SIG-M5 treated with dmso at 0.1 percent for 504 hours (cell line): ENCODE measurements around the gene MRPL22.
A peak's percentile ranks its signal among the peaks of the same experiment; 100 is the strongest.
"Not testable (repeated sequence)": the region's sequence is repeated elsewhere in the genome, so short reads cannot be mapped to it uniquely, and the experiment has no call there.

Source experiments
- DNase-seq: peaks from one replicate; lab custom pipeline; 2025; ENCODE audit not compliant: unreplicated experiment; lab: John Stamatoyannopoulos, UW

The MRPL22 gene

DNA sequence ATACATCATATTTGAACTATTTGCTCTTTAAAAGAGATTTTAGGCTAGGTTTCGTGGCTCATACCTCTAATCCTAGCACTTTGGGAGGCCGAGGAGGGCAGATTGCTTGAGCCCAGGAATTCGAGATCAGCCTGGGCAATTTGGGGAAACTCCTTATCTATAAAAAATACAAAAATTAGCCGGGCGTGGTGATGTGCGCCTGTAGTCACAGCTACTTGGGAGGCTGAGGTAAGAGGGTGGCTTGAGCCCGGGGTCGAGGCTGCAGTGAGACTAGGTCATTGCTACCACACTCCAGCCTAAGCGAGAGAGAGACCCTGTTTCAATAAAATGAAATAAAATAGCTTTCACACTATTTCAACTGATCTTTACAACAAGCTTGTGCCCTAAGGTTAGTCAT is 500 bp upstream of the MRPL22 start:
- DNase-seq, result no peak

DNA sequence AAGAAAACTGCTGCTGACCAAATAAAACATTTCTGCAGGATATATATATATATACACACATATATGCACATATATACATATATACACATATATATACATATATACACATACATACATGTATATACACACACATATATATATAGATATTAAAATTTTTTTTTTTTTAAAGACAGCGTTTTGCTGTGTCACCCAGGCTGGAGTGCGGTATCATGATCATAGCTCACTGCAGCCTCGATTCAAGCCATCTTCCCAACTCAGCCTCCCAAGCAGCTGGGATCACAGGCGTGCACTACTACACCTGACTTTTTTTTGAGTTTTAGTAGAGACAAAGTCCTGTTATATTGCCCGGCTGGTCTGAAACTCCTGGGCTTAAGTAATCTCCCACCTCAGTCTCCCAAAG is 2.7 kb downstream of the MRPL22 start:
- DNase-seq, result no peak

DNA sequence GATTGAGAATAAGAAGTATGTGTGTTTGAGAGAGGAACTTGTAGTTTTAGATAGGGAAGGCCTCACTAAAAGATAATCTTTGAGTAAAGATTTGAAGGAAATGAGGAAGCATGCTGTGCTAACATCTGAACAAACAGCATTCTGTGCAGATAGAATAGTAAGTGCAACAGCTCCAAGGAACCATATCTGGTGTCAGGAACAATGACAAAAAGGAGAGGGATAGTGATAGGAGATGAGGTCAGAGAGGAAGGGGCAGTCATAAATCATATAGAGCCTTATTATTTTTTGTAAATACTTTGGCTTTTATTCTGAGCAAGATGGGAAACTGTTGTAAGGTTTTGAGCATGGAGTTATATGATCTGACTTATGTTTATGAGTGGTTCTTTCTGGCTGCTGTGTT is 3.8 kb downstream of the MRPL22 start:
- DNase-seq, result no peak

DNA sequence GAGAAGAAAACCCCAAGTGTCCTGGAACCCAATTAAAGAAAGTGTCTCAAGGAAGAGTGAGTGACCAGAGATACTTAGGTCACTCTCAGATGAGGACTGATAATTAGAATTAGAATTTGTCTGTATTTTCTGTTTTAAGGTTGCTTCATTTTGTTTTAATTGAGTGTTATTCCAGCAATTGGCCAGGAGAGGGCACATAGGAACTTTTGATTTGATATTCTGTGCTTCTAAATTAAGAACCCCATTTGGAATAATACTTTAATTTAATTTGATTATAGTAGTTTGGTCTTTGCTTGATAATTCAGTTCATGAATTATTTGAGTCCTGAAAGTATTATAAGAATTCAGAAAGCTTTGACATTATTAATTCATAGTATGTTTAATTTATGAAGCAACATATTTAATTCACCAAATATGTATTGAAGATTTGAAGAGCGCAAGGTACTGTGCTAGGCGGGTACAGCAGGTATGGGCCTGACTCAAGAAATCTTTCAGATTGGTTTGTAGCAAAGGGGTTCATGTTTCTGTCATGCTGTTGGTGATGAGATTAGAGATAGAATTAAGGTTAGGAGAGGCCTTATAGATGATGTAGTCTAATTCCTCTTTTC is 4.9 kb downstream of the MRPL22 start:
- peak; percentile 27 for DNase-seq

DNA sequence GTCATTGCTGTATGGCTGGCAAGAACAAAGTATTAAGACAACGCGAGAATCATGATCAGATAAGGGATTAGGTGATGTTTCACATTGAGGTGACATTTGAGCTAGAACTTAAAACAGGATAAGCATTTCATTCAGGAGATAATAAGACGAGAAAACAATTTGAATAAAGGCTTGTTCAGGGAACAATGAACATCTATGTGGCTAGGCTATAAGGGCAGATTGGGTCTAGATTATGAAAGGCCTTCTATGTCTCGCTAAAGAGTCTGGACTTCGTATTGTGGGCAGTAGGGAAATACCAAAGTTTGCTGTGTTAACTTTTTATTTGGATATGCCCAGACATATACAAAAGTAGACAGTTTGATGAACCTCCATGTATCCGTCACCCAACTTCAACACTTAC is 6.9 kb downstream of the MRPL22 start:
- no peak for DNase-seq

DNA sequence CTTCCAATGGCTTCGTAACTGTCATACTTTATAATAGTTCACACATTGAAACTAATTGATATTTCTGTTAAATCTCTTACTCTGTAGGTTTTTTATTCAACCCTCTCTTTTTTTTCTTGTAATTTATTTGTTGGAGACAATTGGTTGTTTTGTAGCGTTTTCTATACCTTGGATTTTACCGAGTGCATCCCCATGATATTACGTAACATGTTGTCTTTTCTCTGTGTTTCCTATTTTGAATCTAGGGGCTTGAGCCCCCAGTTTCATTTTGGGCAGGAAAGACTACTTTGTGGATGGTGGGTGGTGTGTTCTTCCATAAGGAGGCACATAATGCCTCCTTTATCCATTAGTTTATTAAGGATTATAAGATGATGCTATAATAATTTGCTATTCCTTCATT is 7.4 kb downstream of the MRPL22 start:
- DNase-seq, result no peak

DNA sequence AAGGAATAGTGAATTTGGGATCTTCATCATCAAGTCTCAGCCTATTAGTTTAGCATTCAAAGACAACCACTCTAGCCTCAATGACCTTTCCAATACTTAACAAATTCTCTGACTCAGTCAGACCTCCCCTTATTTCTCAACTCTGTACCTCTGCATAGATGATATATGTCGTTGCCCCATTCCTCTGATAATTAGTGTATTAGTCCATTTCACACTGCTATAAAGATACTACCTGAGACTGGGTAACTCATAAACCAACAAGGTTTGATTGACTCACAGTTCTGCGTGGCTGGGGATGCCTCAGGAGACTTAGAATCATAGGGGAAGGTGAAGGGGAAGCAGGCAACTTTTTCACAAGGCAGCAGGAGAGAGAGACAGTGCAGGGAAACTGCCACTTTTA is 8.9 kb downstream of the MRPL22 start:
- DNase-seq, result no peak

DNA sequence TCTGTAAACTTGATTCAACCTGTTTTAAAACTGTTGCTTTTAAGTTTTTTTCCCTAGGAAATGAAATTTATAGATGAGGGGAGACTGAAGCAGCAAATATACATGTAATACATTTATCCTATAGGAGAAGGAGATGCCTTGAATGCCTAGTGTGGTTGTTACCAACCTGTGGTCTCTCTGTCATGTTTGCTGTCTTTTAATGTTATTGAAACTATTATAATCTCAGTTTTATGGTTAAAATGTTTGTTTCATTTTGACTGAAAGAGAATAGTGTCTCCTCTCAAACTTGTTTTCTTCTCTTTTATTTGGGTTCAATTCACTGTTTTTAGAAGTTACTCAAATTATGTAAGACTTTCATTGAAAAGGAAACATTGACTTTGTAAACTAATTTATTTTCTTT is 15.8 kb downstream of the MRPL22 start:
- no peak for DNase-seq

DNA sequence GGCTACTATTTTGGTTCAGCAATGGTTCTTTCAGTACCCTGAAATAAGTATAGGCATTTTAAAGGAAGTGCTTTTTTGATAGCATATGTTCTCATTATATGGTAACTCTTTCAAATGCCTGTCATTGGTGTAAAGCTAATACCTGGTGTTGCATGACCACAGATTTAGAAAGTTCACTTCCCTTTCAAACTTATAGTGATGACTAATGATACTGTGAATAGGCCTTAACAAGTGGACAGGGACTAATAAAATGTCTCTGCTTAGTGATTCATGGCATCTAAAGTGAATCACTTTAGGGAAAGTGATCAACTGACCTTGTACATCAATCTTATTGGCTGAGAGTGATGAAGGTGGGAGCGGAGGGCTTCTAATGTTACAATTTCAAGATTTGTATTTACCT is 21.6 kb downstream of the MRPL22 start:
- DNase-seq, result no peak

DNA sequence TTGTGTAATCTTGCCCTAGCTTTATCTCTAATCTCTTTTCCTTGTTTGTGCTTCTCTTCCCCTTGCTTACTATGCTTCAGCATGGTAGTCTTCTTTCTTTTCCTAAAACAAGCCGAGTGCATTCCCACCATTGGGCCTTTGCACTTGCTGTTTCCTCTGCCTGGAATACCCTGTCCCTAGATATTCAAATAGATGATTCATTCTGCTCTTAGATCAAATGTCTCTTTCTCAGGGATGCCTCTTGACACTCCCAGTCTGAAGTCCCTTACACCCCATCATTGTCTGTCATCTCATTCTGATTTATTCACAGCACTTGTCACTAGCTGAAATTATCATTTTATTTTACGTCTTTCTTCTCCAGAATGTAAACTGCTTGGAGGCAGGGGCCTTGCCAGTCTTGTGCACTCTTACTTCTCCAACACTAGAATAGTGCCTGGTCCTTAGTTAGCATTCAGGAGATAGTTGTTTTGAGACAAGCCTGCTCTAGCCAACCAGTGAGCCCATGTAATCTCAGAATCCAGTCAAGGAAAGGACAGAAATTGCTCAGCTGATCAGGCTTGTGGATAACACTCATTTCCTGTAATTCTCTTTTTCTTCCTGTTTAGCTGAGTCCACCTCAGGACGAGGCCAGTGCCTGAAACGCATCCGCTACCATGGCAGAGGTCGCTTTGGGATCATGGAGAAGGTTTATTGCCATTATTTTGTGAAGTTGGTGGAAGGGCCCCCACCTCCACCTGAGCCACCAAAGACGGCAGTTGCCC is 25.4 kb downstream of the MRPL22 start:
- no peak for DNase-seq

DNA sequence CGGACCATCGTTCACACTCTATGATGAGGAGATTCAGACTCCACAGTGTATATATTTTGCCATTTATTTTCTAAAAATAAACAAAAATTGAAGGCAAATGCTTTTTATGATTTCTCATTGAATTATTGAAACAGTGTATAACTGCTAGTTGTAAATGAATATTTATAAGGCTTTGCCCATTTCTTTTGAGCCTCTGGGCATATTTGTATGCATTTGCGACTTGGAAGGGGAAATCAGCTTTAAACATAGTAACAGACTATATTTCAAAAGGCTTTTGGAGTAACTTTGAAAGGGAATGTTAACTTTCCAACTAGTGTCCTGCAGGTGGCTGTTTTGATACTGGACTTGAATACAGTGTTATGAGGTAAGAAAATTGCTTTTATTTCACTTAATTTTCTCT is 26.0 kb downstream of the MRPL22 start:
- DNase-seq, result no peak

DNA sequence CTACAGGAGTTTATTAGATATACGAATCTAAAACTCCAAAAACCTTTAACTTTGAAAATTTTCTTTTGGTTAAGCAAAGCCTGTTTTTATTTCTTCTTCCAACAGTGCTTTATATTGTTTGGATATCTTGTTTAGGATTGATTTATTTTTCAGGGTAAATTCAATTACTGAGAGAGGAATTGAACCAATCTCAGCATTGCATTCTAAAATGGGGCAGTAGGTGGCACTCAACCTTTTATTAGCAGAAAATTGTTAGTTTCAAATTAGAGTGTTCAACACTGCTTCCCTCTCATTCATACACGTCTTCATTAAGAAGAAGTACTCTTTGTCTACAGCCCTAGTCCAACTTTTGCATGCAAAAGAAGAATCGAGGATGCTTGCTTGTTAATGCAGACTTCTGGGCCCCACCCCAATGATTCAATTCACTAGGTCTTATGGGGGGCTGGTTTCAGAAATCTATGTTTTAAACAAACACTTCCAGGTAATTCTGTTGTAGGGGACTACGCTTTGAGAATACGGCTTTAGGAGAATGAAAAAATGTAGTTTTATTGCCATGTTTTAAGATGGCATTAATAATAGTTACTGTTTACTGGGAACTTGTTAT is 26.6 kb downstream of the MRPL22 start:
- DNase-seq, result no peak

DNA sequence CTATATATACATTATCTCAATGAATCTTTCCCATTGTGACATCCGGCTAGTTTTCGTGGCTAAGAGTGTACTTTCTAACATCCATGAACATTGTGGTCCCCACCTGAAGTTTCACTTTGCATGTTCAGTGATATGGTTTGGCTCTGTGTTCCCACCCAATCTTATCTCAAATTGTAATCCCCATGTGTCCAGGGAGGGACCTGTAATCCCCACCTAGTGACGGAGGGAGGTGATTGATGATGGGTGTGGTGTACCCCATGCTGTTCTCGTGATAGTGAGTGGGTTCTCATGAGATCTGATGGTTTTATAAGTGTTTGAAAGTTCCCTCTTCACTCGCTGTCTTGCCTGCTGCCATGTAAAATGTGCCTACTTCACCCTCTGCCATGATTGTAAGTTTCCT is 28.1 kb downstream of the MRPL22 start:
- DNase-seq, result no peak

DNA sequence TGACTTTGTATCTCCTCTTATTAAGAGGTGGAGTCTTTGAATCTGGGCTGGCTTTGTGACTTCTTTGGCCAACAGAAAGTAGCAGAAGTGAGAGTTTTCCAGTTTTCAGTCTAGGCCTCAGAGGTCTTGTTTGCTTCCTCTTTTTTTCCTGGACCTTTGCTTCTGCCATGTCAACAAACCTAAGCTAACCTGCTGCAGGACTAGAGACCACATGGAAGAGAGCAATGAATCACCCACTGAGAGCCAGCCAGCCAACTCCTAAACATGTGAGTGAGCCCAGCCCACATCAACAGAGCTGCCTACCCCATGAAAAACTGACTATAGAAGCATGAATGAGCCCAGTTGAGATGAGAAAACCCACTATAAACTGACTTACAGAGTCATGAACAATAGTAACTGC is 29.9 kb downstream of the MRPL22 start:
- DNase-seq, result peak; percentile 23

DNA sequence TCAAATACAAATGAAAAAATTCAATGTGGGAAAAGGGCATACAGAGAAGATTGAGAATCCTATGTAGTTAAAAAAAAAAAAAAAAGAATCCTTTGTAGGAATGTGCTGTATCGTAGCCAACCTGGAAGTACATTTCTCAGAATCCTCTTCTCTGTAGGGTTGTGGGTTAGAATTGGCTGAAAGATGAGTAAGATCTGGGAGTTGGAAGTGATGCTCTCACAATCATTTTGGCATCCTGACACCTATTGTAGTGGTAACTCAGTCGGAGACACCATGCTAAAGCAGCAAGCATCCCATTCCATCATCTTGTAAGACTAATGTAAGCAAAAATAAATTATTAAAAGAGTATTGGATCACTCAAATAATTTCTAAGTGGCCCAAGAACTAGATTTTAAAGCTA is 30.6 kb downstream of the MRPL22 start:
- DNase-seq, result no peak

DNA sequence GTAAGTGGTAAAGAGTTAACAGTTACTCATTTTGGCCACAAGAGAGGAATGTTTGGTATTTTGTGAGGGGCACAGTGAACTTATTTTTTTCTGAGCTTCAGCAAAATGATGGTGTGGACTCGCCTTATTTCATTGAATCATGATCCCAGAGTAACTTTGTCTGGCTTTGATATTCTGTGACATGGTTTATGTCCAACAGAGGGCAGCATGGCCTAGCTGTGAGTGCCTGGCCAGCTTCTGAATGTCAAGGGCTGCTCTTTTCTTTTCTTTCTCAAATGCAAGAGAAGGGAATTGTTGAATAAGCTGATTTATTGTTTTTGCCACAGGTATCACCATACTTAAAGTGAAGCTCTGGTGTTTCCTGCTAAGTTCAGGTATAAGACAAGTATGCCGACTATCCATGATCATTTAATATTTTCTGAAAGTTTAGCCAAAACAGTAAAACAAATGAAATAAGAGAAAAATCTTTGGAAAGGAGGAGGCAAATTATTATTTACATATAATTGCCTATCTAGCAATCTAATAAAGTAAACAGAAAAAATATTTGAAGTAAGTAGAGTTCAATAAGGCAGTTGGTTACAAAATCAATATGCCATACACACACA is 31.7 kb downstream of the MRPL22 start:
- peak; percentile 51 for DNase-seq

DNA sequence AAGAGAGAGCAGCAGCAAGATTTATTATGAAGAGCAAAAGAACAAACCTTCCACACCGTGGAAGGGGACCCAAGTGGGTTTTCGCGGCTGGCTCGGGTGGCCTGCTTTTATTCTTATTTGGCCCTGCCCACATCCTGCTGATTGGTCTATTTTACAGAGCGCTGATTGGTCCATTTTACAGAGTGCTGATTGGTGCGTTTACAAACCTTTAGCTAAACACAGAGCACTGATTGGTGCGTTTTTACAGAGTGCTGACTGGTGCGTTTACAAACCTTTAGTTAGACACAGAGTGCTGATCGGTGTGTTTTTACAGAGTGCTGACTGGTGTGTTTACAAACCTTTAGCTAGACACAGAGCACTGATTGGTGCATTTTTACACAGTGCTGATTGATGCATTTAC is 35.2 kb downstream of the MRPL22 start:
- DNase-seq, result not testable (repeated sequence)

DNA sequence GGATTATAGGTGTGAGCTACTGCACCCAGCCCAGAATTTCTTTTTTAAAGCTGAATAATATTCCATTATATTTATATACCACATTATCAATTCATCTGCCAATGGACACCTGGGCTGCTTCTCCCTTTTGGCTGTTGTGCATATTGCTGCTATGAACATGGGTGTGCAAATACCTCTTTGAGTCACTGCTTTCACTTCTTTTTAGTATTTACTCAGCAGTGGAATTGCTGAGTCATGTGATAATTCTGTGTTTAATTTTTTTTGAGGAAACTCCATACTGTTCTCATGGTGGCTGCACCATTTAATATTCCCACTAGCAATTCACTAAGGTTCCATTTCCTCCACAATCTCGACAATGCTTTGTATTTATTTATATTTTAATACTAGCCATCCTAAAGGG is 36.5 kb downstream of the MRPL22 start:
- DNase-seq, result peak; percentile 18

DNA sequence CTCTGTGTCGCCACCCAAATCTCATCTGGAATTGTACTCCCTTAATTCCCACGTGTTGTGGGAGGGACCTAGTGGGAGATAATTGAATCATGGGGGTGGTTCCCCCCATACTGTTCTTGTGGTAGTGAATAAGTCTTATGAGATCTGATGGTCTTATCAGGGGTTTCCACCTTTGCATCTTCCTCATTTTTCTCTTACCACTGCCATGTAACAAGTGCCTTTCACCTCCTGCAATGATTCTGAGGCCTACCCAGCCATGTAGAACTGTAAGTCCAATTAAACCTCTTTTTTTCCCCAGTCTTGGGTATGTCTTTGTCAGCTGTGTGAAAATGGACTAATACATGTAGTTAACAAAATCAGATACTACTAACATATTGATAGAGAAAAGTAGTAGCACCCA is 37.4 kb downstream of the MRPL22 start:
- not testable (repeated sequence) for DNase-seq

DNA sequence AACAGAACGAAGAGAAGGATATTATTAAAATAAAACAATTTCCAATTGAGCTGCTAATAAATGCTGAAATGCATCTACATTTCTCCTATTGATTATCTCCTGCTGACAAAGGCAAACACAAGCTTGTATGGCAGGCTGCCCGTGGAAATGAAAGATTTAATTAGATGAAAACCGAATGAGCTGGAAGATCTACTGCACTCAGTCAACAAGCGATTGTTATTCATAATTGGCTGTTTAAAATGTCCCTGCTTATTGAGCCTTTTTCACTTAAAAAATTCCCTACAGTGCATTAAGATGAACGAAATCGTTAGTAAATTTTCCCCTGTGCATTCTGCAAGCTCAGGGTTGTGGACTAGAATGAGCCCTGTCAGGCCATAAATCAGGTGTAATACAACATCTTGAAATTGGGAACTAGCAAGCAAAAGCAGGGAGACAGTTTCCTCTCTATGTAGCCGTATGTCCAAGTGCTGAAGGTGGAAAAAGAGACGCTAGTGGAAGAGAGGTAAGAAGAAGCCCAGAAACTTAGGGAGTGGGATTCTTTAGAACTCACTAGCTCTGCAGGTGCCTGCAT is 44.2 kb downstream of the MRPL22 start:
- DNase-seq, result no peak

DNA sequence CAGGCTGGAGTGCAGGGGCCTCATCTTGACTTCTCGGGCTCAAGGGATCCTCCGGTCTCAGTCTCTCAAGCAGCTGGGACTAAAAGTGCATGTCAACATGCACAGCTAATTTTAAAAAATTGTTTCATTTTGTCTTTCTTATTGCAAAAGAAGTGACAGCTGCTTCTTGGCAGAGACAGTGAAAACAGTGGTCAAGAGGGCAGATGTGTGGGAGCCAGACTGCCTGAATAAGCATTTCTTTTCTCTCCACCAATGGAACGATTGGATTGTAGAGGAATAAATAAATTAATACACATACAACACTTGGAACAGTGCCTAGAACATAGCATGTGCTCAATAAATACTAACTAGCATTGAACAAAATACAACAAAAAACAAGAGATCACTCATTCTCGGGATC is 45.3 kb downstream of the MRPL22 start:
- DNase-seq, result no peak

DNA sequence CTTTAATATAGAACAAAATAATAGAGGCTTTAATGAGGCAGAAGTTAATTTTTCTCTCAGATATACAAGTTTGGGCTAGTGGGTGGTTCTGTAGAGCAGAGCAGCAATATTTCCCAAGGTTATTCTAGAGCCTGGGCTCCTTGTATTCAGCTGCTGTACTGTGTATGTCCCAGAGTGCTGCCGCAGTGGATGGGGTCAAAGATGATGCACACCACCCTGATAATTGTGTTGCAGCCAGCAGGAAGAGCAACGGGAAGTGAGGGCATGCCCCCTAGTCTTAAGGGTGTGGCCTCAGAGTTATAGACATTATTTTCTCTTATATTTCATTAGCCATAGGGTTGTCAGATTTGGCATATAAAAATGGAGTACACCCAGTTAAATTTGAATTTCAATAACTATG is 48.8 kb downstream of the MRPL22 start:
- no peak for DNase-seq
